ENCODE results near the gene EZH2.

DNA sequence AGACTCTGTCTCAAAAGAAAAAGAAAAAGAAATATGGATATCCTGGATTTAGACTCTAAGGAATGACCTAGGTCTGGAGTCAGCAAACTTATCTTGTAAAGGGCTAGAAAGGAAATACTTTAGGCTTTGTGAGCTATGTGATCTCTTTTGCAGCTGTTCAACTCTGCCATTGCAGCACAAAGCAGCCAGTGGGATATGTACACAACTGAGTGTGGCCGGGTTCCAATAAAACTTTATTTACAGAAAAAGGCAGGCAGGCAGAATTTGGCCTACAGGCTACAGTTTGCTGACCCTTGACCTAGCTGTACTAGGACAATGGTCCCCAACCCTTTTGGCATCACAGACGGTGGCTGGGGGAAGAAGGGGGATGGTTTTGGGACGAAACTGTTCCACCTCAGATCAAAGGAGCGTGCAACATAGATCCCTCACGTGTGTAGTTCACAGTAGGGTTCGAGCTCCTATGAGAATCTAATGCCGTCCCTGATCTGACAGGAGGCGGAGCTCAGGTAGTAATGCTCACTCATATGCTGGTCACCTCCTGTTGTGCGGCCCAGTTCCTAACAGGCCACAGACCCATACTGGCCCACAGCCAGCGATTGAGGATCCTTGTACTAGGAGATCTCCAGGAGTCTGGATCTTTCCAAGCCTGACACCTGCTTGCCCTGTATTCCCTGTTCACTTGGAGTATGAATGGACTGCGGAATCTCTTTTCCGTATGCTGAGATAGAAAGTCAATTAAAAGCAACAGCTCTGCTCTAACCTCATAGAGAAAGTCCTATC is 122.4 kb downstream of the EZH2 start:
- no peak for TF ChIP-seq POLR2A (IDR thresholded peaks at IDR 0.05)
- TF ChIP-seq EP300 (IDR thresholded peaks at IDR 0.05) = no peak
- TF ChIP-seq, protein P1, sequence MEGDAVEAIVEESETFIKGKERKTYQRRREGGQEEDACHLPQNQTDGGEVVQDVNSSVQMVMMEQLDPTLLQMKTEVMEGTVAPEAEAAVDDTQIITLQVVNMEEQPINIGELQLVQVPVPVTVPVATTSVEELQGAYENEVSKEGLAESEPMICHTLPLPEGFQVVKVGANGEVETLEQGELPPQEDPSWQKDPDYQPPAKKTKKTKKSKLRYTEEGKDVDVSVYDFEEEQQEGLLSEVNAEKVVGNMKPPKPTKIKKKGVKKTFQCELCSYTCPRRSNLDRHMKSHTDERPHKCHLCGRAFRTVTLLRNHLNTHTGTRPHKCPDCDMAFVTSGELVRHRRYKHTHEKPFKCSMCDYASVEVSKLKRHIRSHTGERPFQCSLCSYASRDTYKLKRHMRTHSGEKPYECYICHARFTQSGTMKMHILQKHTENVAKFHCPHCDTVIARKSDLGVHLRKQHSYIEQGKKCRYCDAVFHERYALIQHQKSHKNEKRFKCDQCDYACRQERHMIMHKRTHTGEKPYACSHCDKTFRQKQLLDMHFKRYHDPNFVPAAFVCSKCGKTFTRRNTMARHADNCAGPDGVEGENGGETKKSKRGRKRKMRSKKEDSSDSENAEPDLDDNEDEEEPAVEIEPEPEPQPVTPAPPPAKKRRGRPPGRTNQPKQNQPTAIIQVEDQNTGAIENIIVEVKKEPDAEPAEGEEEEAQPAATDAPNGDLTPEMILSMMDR (IDR thresholded peaks at IDR 0.05) = no peak

All from ovary (tissue), 3 donors.